Measurements from ENCODE around the gene BCAR1.
"Not testable (repeated sequence)": the region's sequence is repeated elsewhere in the genome, so short reads cannot be mapped to it uniquely, and the experiment has no call there.

Gene BCAR1, protein sequence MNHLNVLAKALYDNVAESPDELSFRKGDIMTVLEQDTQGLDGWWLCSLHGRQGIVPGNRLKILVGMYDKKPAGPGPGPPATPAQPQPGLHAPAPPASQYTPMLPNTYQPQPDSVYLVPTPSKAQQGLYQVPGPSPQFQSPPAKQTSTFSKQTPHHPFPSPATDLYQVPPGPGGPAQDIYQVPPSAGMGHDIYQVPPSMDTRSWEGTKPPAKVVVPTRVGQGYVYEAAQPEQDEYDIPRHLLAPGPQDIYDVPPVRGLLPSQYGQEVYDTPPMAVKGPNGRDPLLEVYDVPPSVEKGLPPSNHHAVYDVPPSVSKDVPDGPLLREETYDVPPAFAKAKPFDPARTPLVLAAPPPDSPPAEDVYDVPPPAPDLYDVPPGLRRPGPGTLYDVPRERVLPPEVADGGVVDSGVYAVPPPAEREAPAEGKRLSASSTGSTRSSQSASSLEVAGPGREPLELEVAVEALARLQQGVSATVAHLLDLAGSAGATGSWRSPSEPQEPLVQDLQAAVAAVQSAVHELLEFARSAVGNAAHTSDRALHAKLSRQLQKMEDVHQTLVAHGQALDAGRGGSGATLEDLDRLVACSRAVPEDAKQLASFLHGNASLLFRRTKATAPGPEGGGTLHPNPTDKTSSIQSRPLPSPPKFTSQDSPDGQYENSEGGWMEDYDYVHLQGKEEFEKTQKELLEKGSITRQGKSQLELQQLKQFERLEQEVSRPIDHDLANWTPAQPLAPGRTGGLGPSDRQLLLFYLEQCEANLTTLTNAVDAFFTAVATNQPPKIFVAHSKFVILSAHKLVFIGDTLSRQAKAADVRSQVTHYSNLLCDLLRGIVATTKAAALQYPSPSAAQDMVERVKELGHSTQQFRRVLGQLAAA

DNA sequence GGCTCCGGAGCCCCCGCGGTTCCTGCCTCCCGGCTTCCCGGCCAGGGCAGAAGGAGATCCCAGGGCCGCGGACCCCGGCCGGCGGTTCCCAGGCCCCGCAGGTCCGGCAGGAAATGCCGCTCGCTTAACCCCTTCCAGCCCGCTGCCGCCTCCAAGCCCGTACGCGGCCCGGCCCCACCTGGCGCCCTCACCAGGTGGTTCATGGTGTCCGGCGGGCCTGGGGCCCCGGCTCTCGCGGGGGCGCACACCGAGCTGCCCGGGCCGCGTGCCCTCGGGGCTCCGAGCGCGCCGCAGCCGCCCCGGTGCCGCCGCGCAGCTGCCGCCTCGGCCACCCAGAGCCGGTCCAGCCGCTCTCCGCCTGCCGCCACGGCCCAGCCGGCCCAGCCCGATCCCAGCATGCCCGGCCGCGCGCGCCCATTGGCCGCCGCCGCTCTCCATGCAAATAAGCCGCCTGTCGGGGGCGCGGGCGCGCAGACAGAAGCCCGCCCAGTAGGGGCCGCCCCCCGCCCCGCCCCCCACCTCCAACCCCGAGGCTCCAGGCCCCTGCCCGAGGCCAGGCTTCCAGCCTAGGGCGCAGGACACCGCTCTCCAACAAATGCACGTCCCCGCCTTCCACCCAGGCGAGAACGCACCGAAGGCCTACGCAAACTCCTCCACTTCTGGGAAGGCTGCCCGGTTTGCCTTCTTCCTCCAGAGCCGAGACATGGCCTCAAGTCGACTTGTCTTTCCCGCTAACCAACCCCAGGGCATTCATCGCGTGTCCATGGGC is at the start of gene BCAR1:
Gene BCAR1 (minus strand): TSS at position 345 of the 769 bp plus-strand sequence. CDS start 142 bp downstream, at position 203.
- DNase-seq: no peak

GRCh38 chr16:75298267-75298666 is 46.8 kb upstream of the BCAR1 start:
- DNase-seq: no peak

GRCh38 chr16:75296606-75297005 is 45.2 kb upstream of the BCAR1 start:
- no peak for DNase-seq

DNA sequence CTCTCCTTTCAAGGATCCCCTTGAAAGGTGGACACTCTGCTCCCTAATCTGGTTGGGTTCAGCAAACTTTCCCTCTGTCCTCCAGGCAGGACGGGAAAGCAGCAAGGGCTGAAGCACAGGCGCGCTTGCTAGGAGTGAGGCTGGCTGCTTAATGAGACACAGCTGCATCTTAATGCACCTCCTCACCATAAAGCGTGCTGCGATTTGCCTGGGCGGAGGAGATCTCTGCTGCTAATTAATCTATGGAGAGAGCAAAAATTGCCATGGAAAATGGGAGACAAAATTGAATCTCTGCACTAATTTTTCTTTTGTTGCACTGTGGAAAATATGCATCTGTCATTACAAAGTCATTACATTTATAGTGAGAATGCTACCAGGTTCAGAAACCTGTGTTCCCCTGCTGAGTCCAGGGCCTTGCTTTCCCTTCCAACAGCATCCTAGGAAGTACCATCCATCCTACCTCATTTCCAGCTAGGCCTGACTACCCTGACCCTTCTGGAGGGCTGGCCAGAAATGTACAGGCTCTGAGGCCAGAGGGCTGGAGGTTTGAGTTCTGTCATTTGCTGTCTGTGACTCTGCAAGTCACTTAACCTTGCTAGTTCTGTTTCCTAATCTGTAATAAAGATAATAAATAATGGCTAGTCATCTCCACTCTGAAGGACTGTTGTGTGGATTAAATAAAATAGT is 43.5 kb upstream of the BCAR1 start:
- DNase-seq: no peak

GRCh38 chr16:75293772-75294171 is 42.3 kb upstream of the BCAR1 start:
- no peak for DNase-seq

DNA sequence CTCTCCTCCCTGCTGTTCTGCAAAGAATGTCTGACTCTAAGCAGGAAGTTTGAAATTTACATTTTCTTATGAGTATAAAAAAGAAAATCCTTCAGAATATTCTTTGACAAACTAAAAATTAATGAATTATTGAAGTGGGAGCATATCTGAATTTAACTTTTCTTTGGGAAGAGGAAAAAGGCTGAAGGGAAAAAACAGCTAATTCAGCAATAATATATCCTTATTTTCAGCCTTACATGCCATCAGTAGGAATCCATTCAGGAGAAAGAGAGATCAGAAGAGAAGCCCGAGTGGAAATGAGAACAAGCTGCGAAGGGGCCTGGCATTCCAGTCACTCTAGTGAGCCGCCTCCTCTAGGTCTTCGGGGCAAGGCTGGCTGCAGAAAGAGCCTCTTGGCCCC is 41.7 kb upstream of the BCAR1 start:
- DNase-seq: no peak

DNA sequence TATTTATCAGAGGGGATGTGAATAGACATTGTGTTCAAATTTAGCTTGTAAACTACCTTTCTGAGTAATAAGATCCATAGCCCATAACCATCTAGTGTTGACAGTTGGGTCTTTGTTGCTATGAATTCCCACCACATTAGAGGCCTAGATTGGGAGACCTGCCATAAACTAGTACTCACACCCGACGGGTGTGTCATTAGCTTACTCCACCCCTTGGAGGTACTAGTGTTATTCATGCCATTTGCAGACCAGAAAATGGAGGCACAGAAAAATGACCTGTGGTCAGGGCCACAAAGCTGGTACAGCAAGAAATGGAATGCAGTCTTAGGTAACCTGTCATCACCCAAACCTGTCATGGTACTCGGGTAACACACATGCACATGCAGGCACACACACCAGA is 41.3 kb upstream of the BCAR1 start:
- no peak for DNase-seq

GRCh38 chr16:75289189-75289588 is 37.8 kb upstream of the BCAR1 start:
- DNase-seq: no peak

- no peak for DNase-seq
Observed at GRCh38 chr16:75288596-75289120, 37.2 kb upstream of the BCAR1 start.

- no peak for DNase-seq
Observed at GRCh38 chr16:75288181-75288580, 36.8 kb upstream of the BCAR1 start.

- DNase-seq: no peak
Observed at GRCh38 chr16:75287708-75288107, 36.3 kb upstream of the BCAR1 start.

GRCh38 chr16:75286389-75286788 is 35.0 kb upstream of the BCAR1 start:
- DNase-seq: no peak

DNA sequence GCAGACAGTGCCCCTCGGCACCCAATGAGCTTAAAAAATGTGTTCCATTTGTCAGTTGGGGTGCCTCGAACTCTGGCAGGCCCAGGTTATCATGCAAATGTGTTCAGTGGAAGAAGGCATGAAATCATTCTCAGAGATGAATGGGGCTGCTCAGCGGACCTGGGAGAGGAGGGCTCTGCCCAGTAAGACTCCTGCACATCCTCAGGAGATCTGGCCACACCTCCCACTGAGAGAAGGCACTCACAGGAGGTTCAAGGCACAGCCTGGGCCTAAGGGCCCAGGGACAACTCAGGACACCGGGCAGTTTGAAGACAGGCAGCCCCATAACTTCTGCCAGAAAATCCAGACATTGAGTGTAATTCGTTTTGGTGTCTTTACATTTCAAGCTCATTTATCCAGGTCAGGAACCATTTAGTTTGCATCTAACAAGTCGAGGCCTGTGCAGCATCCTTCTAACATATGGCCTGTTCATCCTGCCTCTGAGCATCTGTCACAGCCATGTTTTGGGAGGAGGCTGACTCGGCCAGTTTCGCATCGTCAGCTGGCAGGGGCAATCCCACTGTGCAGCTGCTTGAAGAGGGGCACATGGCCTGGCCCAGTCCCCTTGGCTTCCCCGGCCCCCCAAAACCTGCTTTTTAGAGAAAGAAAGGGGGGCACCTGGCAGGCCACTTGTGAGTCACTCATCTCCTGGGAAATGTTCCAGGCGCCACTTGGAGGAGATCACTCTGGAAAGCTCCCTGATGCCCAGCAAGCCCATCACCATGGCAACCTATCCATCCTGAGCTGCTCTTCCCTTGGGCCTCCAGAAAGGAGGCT is 31.2 kb upstream of the BCAR1 start:
- DNase-seq: no peak

DNA sequence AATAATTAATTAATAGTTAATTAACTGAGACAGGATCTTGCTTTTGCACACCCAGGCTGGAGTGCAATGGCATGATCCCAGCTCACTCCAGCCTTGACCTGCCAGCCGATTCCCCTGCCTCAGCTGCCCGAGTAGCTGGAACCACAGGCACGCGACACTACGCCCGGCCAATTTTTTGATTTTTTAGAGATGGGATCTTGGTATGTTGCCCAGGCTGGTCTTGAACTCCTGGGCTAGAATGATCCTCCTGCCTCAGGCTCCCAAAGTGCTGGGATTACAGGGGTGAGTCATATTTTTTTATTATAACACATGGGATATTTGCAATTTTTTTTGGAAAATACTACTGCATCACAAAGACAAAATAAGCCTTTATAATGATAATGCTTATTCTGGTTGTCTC is 30.4 kb upstream of the BCAR1 start:
- DNase-seq: no peak

GRCh38 chr16:75281009-75281408 is 29.6 kb upstream of the BCAR1 start:
- not testable (repeated sequence) for DNase-seq

DNA sequence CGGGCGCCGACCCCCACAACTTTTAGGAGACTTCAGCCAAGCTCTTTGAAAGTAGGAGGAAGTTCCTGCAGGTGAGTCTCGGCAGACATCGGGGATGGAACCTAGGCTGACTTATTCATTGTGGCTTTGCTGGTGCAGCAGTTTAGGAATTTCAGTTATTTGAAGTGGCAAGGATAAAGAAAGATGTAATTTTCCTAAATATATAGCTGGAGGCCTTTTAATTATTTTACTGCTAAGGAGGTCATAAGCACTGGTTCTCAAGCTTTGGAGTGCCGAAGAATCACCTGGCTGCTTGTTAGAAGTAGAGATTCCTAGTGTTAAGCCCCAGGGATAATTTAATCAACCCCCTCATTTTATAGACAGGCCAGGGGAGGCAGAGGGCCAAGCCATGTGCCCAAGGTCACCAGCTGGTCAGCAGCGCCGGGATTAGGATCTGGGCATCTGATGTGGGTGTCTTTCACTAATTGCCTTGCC is 28.9 kb upstream of the BCAR1 start:
- no peak for DNase-seq

- DNase-seq: no peak
Observed at GRCh38 chr16:75279305-75279704, 27.9 kb upstream of the BCAR1 start.

DNA sequence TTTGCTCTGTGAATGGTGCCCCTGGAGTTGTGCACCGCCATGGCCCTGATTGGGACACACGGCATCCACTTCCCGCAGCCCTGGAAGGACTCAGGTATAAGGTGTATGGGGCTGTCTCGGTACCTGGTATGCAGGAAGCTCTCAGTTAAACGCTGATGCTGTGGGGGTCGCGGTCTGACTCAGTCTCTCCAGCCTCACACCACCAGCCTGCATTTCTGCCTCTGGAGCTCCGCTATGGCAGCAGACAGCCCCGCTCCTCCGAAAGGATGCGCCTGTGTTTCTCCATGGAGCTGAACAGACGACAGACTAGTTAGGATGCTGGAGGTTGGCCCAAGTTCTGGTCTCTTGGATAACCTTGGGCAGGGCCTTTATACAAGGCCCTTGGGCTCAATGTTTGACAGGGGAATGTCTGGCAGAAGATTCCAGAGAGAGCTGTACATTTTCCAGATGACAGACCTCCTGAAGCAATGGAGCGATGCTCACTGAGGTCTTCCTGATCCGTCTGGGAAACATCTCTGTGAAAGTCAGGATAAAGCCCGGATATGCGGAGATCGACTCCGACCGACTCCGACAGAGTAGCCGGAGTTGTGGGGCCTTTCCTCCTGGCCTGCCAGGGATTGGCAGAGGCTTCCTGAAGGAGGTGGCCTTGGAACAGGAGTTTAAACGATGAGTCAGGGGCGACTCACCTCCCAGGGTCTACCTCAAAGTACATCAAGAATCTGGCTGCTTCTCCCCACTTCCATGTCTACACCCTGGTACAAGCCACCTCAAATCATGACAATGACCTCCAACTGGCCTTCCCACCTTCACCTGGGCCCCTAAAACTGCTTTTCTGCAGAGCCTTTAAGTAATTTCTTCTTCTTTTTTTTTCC is 21.9 kb upstream of the BCAR1 start:
- DNase-seq: no peak

DNA sequence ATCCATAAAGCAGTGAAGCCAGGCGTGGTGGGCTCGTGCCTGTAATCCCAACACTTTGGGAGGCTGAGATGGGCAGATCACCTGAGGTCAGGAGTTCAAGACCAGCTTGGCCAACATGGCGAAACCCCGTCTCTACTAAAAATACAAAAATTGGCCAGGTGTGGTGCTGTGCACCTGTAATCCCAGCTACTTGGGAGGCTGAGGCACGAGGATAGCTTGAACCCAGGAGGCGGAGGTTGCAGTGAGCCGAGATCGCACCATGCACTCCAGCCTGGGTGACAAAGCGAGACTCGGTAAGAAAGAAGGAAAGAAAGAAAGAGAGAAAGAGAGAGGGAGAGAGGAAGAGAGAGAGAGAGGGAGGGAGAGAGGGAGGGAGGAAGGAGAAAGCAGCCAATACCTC is 21.2 kb upstream of the BCAR1 start:
- not testable (repeated sequence) for DNase-seq

GRCh38 chr16:75272097-75272551 is 20.7 kb upstream of the BCAR1 start:
- no peak for DNase-seq
